HCT116 (cell line): ENCODE measurements around the gene DNAJC25. TPM values are rescaled to one million over a fixed set of nuclear protein-coding genes. Genes with fewer than 3 reads are reported as not detected.

Experiments used
- ATAC-seq: fragments of 200-7000 bp; cut with Tn5 transposase; 2 replicates; pipeline ENCODE4 v1.9.1; 2020; ENCODE audit warnings: mild to moderate bottlenecking, moderate library complexity
- BruUV-seq: library from RNA; stranded (reverse); fragments of 400-500 nt; replicated peaks from 2 replicates; lab custom pipeline; 2021; lab: Mats Ljungman, UMichigan
- CTCF ChIA-PET: fragments of 300-600 bp; sonication (Branson Sonifier 250); formaldehyde crosslinking; loops from one replicate; lab custom pipeline; 2021; ENCODE audit warnings: antibody characterized with exemption; lab: Charles Lee
- POLR2A ChIA-PET: fragments of 300-600, 350-600 bp; sonication (Branson Sonifier 250); formaldehyde crosslinking; loops from one replicate; lab custom pipeline; 2021; ENCODE audit warnings: antibody characterized with exemption; lab: Charles Lee
- RAD21 ChIA-PET, 2 experiments: fragments of 300-600 bp; sonication (Branson Sonifier 250); formaldehyde crosslinking; loops; one replicate each; lab custom pipeline; 2023; ENCODE audit warnings: low total read pairs in 2 of 2; ENCODE audit not compliant: uncharacterized antibody in 2 of 2, unreplicated experiment in 2 of 2, low non-redundant PET in 1 of 2; lab: Charles Lee
- DNase-seq: peaks from one replicate; pipeline ENCODE4 v3.0.0-alpha.2; 2010; ENCODE audit warnings: low read depth, low spot score
- H2AFZ ChIP-seq: fragments of 200-600 bp; shearing (Covaris generic), sonication (generic); 2 replicates; pipeline ENCODE4 v1.6.1; 2017; ENCODE audit warnings: low read depth, mixed run types, mixed read lengths, antibody characterized with exemption, low read length; ENCODE audit not compliant: poor library complexity, severe bottlenecking
- H3K27ac ChIP-seq: 2 replicates; pipeline ENCODE4 v1.5.1; 2012; ENCODE audit warnings: low read depth, low read length
- H3K27me3 ChIP-seq: fragments of 200-600 bp; sonication (generic); 2 replicates; pipeline ENCODE4 v1.6.1; 2016; ENCODE audit warnings: mixed run types, low read length, mixed read lengths; ENCODE audit not compliant: insufficient read depth
- H3K36me3 ChIP-seq, 2 experiments: fragments of 200-500 bp in 1 of 2; fragments of 200-600 bp in 1 of 2; sonication (Bioruptor generic) in 1 of 2; sonication (generic) in 1 of 2; 2 replicates each; pipeline versions ENCODE4 v1.5.1 to v1.6.1; 2014 to 2016; ENCODE audit warnings: low read length in 2 of 2, inconsistent platforms in 1 of 2, mixed read lengths in 1 of 2, mixed run types in 1 of 2; ENCODE audit not compliant: insufficient read depth in 2 of 2, control insufficient read depth in 1 of 2
- H3K4me1 ChIP-seq, 2 experiments: fragments of 200-600 bp in 1 of 2; sonication (generic) in 1 of 2; 2 replicates each; pipeline versions ENCODE4 v1.5.1 to v1.6.1; 2012 to 2017; ENCODE audit warnings: low read length in 2 of 2, inconsistent platforms in 1 of 2, mild to moderate bottlenecking in 1 of 2, mixed read lengths in 1 of 2, mixed run types in 1 of 2, moderate library complexity in 1 of 2; ENCODE audit not compliant: insufficient read depth in 2 of 2, control insufficient read depth in 1 of 2
- H3K4me2 ChIP-seq: fragments of 200-600 bp; sonication (generic); 2 replicates; pipeline ENCODE4 v1.6.1; 2017; ENCODE audit warnings: mixed run types, low read length, mixed read lengths
- H3K4me3 ChIP-seq, 2 experiments: fragments of 200-600 bp in 1 of 2; sonication (generic) in 1 of 2; replicated peaks in 1 of 2; 2 replicates each; pipeline ENCODE4 v1.5.1; 2011 to 2016; ENCODE audit warnings: low read length in 2 of 2, control low read depth in 1 of 2, low read depth in 1 of 2, mild to moderate bottlenecking in 1 of 2, mixed read lengths in 1 of 2, mixed run types in 1 of 2
- H3K79me2 ChIP-seq: fragments of 200-600 bp; sonication (generic); 2 replicates; pipeline ENCODE4 v1.6.1; 2017; ENCODE audit warnings: mild to moderate bottlenecking, mixed run types, low read length, moderate library complexity, mixed read lengths; ENCODE audit not compliant: insufficient read depth
- H3K9ac ChIP-seq: fragments of 200-600 bp; sonication (generic); 2 replicates; pipeline ENCODE4 v1.6.1; 2016; ENCODE audit warnings: low read length, mixed read lengths
- H3K9me2 ChIP-seq: fragments of 200-600 bp; sonication (generic), shearing (Covaris generic); 2 replicates; pipeline ENCODE4 v1.6.1; 2017; ENCODE audit warnings: mixed run types, mild to moderate bottlenecking, moderate library complexity; ENCODE audit not compliant: insufficient read depth
- H3K9me3 ChIP-seq, 2 experiments: fragments of 200-500 bp in 1 of 2; fragments of 200-600 bp in 1 of 2; sonication (Bioruptor generic) in 1 of 2; sonication (generic) in 1 of 2; 2 replicates each; pipeline ENCODE4 v1.6.1; 2014 to 2017; ENCODE audit warnings: low read length in 2 of 2, mixed read lengths in 2 of 2, inconsistent platforms in 1 of 2, low read depth in 1 of 2, mild to moderate bottlenecking in 1 of 2, mixed run types in 1 of 2, moderate library complexity in 1 of 2; ENCODE audit not compliant: control insufficient read depth in 1 of 2, insufficient read depth in 1 of 2
- H4K20me1 ChIP-seq: fragments of 200-600 bp; sonication (generic), shearing (Covaris generic); 2 replicates; pipeline ENCODE4 v1.6.1; 2017; ENCODE audit warnings: mixed run types, mild to moderate bottlenecking, moderate library complexity; ENCODE audit not compliant: insufficient read depth
- CBX3 ChIP-seq: IDR thresholded peaks from 2 replicates; pipeline ENCODE4 v1.6.1; 2012; ENCODE audit warnings: low read depth
- CEBPB ChIP-seq: IDR thresholded peaks from 2 replicates; pipeline ENCODE4 v1.6.1; 2012; ENCODE audit warnings: low read depth
- ELF1 ChIP-seq: IDR thresholded peaks from 2 replicates; pipeline ENCODE4 v1.6.1; 2012; ENCODE audit warnings: low read depth, borderline replicate concordance
- EZH2phosphoT487 ChIP-seq: fragments of 200-600 bp; IDR thresholded peaks from 2 replicates; pipeline ENCODE4 v1.6.1; 2018; ENCODE audit warnings: antibody characterized with exemption, borderline replicate concordance
- POLR2AphosphoS5 ChIP-seq: IDR thresholded peaks from 2 replicates; pipeline ENCODE4 v1.6.1; 2011; ENCODE audit warnings: mild to moderate bottlenecking, low read depth, low read length, moderate library complexity
- RAD21 ChIP-seq: IDR thresholded peaks from 2 replicates; pipeline ENCODE4 v1.6.1; 2012; ENCODE audit warnings: low read depth, mild to moderate bottlenecking
- REST ChIP-seq: IDR thresholded peaks from 2 replicates; pipeline ENCODE4 v1.6.1; 2012; ENCODE audit warnings: low read depth
- SIN3A ChIP-seq: IDR thresholded peaks from 2 replicates; pipeline ENCODE4 v1.6.1; 2012; ENCODE audit warnings: low read depth
- SRF ChIP-seq: IDR thresholded peaks from 2 replicates; pipeline ENCODE4 v1.6.1; 2012; ENCODE audit warnings: low read depth
- YY1 ChIP-seq: IDR thresholded peaks from 2 replicates; pipeline ENCODE4 v1.6.1; 2011; ENCODE audit warnings: low read length, low read depth, moderate library complexity, mild to moderate bottlenecking; ENCODE audit not compliant: insufficient replicate concordance; ENCODE audit errors: extremely low read depth
- ZFX ChIP-seq: fragments of 450-650 bp; IDR thresholded peaks from 2 replicates; pipeline ENCODE4 v1.6.1; 2017
- intact Hi-C: fragments of 100-400 bp; cut with micrococcal nuclease; formaldehyde crosslinking; loops from 2 replicates; pipeline ENCODE4 v1.10.0; 2022
- total RNA-seq: library from RNA; stranded (reverse); gene quantifications from one replicate; pipeline ENCODE4 v1.2.1, GENCODE V29; 2021; ENCODE audit not compliant: unreplicated experiment
- TF ChIP-seq, protein P1 (sequence below), 3 experiments: fragments of 200-600 bp in 1 of 3; sonication (generic) in 1 of 3; IDR thresholded peaks in 2 of 3; conservative IDR thresholded peaks in 1 of 3; 2 replicates each; pipeline ENCODE4 v1.5.1; 2012 to 2017; ENCODE audit warnings: low read depth in 2 of 3, low read length in 2 of 3, antibody characterized with exemption in 1 of 3, borderline replicate concordance in 1 of 3, control low read depth in 1 of 3, mild to moderate bottlenecking in 1 of 3, mixed read lengths in 1 of 3, mixed run types in 1 of 3, moderate library complexity in 1 of 3; ENCODE audit not compliant: insufficient read depth in 1 of 3
- TF ChIP-seq, protein P2 (sequence below): IDR thresholded peaks from 2 replicates; pipeline ENCODE4 v1.6.1; 2012
- TF ChIP-seq, protein P3 (sequence below): IDR thresholded peaks from 2 replicates; pipeline ENCODE4 v1.6.1; 2011; ENCODE audit warnings: mild to moderate bottlenecking, low read length, moderate library complexity; ENCODE audit not compliant: insufficient replicate concordance; ENCODE audit errors: extremely low read depth

Gene DNAJC25
- total RNA-seq, 1 experiment from 2014 or later = 7.1 TPM

- no peaks in the 10 kb centered on the region for H3K27me3 ChIP-seq
- H3K79me2 ChIP-seq = peaks cover 73% of the 10 kb centered on the region
- H3K9ac ChIP-seq = no peak overlapping the region
- TF ChIP-seq, protein P1, sequence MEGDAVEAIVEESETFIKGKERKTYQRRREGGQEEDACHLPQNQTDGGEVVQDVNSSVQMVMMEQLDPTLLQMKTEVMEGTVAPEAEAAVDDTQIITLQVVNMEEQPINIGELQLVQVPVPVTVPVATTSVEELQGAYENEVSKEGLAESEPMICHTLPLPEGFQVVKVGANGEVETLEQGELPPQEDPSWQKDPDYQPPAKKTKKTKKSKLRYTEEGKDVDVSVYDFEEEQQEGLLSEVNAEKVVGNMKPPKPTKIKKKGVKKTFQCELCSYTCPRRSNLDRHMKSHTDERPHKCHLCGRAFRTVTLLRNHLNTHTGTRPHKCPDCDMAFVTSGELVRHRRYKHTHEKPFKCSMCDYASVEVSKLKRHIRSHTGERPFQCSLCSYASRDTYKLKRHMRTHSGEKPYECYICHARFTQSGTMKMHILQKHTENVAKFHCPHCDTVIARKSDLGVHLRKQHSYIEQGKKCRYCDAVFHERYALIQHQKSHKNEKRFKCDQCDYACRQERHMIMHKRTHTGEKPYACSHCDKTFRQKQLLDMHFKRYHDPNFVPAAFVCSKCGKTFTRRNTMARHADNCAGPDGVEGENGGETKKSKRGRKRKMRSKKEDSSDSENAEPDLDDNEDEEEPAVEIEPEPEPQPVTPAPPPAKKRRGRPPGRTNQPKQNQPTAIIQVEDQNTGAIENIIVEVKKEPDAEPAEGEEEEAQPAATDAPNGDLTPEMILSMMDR (IDR thresholded peaks at IDR 0.05 in 2 of 3, conservative IDR thresholded peaks at IDR 0.05 in 1 of 3; ENCODE audit: borderline replicate concordance in 1 of 3, insufficient read depth in 1 of 3, low read depth in 2 of 3, low read length in 2 of 3) = no peak
- TF ChIP-seq, protein P2, sequence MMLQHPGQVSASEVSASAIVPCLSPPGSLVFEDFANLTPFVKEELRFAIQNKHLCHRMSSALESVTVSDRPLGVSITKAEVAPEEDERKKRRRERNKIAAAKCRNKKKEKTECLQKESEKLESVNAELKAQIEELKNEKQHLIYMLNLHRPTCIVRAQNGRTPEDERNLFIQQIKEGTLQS = no peak
- TF ChIP-seq SRF (no peak), POLR2AphosphoS5 (no peak), CEBPB (no peak), CBX3 (no peak), ZFX (no peak), YY1 (no peak), REST (no peak), SIN3A (no peak), EZH2phosphoT487 (no peak), ELF1 (no peak), RAD21 (no peak)
- TF ChIP-seq, protein P3, sequence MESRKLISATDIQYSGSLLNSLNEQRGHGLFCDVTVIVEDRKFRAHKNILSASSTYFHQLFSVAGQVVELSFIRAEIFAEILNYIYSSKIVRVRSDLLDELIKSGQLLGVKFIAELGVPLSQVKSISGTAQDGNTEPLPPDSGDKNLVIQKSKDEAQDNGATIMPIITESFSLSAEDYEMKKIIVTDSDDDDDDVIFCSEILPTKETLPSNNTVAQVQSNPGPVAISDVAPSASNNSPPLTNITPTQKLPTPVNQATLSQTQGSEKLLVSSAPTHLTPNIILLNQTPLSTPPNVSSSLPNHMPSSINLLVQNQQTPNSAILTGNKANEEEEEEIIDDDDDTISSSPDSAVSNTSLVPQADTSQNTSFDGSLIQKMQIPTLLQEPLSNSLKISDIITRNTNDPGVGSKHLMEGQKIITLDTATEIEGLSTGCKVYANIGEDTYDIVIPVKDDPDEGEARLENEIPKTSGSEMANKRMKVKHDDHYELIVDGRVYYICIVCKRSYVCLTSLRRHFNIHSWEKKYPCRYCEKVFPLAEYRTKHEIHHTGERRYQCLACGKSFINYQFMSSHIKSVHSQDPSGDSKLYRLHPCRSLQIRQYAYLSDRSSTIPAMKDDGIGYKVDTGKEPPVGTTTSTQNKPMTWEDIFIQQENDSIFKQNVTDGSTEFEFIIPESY = no peak
- no peak overlapping the region for H3K4me3 ChIP-seq
- ATAC-seq (no peak), DNase-seq (no peak)
- H4K20me1 ChIP-seq = peaks cover 21% of the 10 kb centered on the region; the same call in 1 of the 2 replicates
- no peaks in the 10 kb centered on the region for H3K9me3 ChIP-seq
- POLR2A ChIA-PET = no interaction called here
- CTCF ChIA-PET = no interaction called here
- no peak overlapping the region for H3K27ac ChIP-seq
- no peak overlapping the region for H2AFZ ChIP-seq
- intact Hi-C loops = loop anchor here (10.0 kb wide), 1 partner anchor 437 kb away; no protein-coding TSS in a partner anchor
- no peak overlapping the region for H3K4me2 ChIP-seq
- peaks cover 0 to 11% of the 10 kb centered on the region in 2 experiments; a peak in 1 of 4 replicates for H3K36me3 ChIP-seq
- H3K9me2 ChIP-seq = no peaks in the 10 kb centered on the region
- BruUV-seq = no TSS peak
- H3K4me1 ChIP-seq = peaks cover 0 to 6% of the 10 kb centered on the region in 2 experiments; a peak in 2 of 4 replicates
- RAD21 ChIA-PET = no interaction called here
Observed at GRCh38 chr9:111637421-111637950, 6.4 kb downstream of the DNAJC25 start.
